Measurements from ENCODE around the gene CTRB1. TPM values are rescaled to one million over a fixed set of nuclear protein-coding genes. Genes with fewer than 3 reads are reported as not detected.

Gene CTRB1
- polyA plus RNA-seq, 1 experiment: not detected

GRCh38 chr16:75226550-75227360, 8.0 kb downstream of the CTRB1 start:
- no peak for TF ChIP-seq CTCF (IDR thresholded peaks at IDR 0.05; ENCODE audit: insufficient read depth, low read depth, low read length)

GRCh38 chr16:75227361-75228142, 8.8 kb downstream of the CTRB1 start:
- POLR2A ChIA-PET: no interaction called here
- CTCF ChIA-PET: interaction anchor here (0.6 to 1.1 kb wide), 2 partner anchors 78 to 164 kb away, joined by 4 read pairs; no protein-coding TSS in a partner anchor
- TF ChIP-seq CTCF (IDR thresholded peaks at IDR 0.05; ENCODE audit: insufficient read depth, low read depth, low read length): no peak
- Histone ChIP-seq H3K36me3 (ENCODE audit: control insufficient read depth, insufficient read depth, low read length) (peaks cover 30% of the 10 kb centered on the region), H3K27me3 (ENCODE audit: control insufficient read depth, insufficient read depth, low read length) (no peaks in the 10 kb centered on the region), H3K4me3 (ENCODE audit: low read depth, low read length) (no peak overlapping the region)
- no peak for DNase-seq (ENCODE audit: low read depth)

More at GRCh38 chr16:75226550-75227360, 8.0 kb downstream of the CTRB1 start:
- H3K36me3 ChIP-seq (ENCODE audit: control insufficient read depth, insufficient read depth, low read length): peaks cover 30% of the 10 kb centered on the region
- H3K27me3 ChIP-seq (ENCODE audit: control insufficient read depth, insufficient read depth, low read length): no peaks in the 10 kb centered on the region
- ChIA-PET POLR2A (no interaction called here), CTCF (interaction anchor here (0.6 to 0.7 kb wide), 2 partner anchors 20 to 122 kb away, joined by 3 read pairs; no protein-coding TSS in a partner anchor)
- no peak overlapping the region for H3K4me3 ChIP-seq (ENCODE audit: low read depth, low read length)
- DNase-seq (ENCODE audit: low read depth): no peak

GRCh38 chr16:75228143-75228976, 9.6 kb downstream of the CTRB1 start:
- no peak for TF ChIP-seq CTCF (IDR thresholded peaks at IDR 0.05; ENCODE audit: insufficient read depth, low read depth, low read length)
- H3K27me3 ChIP-seq (ENCODE audit: control insufficient read depth, insufficient read depth, low read length): no peaks in the 10 kb centered on the region
- H3K36me3 ChIP-seq (ENCODE audit: control insufficient read depth, insufficient read depth, low read length): peaks cover 33% of the 10 kb centered on the region
- no peak overlapping the region for H3K4me3 ChIP-seq (ENCODE audit: low read depth, low read length)
- no peak for DNase-seq (ENCODE audit: low read depth)
- ChIA-PET CTCF (interaction anchor here (0.6 to 1.2 kb wide), 5 partner anchors 77 to 289 kb away, joined by 3 to 4 read pairs (median 4); no protein-coding TSS in a partner anchor), POLR2A (no interaction called here)

- Histone ChIP-seq H3K36me3 (ENCODE audit: control insufficient read depth, insufficient read depth, low read length) (peaks cover 41% of the 10 kb centered on the region), H3K27me3 (ENCODE audit: control insufficient read depth, insufficient read depth, low read length) (no peaks in the 10 kb centered on the region), H3K4me3 (ENCODE audit: low read depth, low read length) (no peak overlapping the region)
- no peak for TF ChIP-seq CTCF (IDR thresholded peaks at IDR 0.05; ENCODE audit: insufficient read depth, low read depth, low read length)
- ChIA-PET CTCF (interaction anchor here (1.2 kb wide), 1 partner anchor 160 kb away, joined by 4 read pairs; no protein-coding TSS in a partner anchor), POLR2A (no interaction called here)
- no peak for DNase-seq (ENCODE audit: low read depth)
Observed at GRCh38 chr16:75229172-75230031, 10.6 kb downstream of the CTRB1 start.
